CD4-positive, alpha-beta T cell treated with Interferon alpha-2 for 1 hour (primary cell): ENCODE results near the gene PERM1.
"Not testable (repeated sequence)": the region's sequence is repeated elsewhere in the genome, so short reads cannot be mapped to it uniquely, and the experiment has no call there.

Experiments
- DNase-seq, 2 donors: peaks; one replicate each; pipeline ENCODE4 v3.0.0-alpha.2; 2020 to 2022

PERM1 gene

DNA sequence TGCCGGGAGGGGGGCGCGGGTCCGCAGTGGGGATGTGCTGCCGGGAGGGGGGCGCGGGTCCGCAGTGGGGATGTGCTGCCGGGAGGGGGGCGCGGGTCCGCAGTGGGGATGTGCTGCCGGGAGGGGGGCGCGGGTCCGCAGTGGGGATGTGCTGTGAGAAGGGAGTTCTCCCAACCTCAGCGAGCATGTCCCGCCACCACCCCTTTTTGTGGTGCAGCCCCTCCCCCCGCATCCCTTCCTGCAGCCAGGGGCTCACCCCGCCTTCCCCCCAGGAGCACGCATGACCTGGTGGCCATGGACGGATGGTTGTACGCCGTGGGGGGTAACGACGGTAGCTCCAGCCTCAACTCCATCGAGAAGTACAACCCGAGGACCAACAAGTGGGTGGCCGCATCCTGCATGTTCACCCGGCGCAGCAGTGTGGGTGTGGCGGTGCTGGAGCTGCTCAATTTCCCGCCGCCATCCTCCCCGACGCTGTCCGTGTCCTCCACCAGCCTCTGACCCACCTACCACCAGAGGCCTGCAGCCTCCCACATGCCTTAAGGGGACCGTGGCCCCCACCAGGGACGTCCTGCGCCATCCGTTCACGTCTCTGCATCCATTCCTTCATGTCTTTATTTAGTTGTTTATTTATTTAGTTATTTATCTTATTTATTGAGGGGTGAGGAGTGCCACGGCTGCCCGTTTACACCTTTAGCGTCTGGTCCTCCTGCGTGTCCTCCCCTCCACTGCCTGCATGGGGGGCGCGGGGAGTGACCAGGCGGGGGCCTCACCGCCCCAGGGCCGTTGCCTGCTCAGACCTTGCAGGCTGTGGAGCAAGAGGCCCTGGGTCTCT, 17.0 kb downstream of the PERM1 start:
- DNase-seq = no peak

DNA sequence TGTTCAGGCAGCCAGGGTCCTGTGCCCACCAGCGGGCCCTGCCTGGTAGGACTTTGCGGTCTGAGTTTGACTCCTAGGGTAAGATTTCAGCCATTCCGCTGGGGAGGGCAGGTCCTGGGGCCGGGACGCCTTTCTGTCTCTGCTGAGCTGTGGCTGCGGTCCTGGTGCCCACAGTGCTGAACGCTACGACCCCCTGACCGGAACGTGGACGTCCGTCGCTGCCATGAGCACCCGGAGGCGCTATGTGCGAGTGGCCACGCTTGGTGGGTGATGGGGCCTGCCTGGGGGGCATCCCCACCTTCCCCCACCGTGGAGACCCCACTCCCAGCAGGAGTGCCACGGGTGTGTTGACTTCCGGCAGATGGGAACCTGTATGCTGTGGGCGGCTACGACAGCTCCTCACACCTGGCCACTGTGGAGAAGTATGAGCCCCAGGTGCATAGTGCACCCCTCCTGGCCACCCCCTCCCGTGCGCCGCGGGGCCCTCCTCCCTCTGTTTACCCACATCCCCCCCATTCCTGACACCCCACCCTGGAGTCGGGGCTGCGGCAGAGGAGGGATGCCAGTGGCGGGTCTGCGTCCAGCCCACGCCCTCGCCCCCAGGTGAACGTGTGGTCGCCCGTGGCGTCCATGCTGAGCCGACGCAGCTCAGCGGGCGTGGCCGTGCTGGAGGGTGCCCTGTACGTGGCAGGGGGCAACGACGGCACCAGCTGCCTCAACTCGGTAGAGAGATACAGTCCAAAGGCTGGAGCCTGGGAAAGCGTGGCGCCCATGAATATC, 18.0 kb downstream of the PERM1 start:
- DNase-seq = no peak

DNA sequence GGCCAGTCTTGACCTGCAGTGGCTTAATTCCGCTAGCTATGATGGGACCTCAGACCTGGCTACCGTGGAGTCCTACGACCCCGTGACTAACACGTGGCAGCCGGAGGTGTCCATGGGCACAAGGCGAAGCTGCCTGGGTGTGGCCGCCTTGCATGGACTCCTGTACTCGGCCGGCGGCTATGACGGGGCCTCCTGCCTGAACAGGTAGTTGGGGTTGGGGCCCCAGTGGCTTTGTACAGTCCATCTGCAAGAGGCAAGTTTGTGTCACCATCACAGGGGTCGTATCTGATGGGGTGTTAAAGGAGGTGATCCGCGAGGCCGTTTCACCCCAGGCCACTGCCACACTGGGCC, 18.6 kb downstream of the PERM1 start:
- DNase-seq = no peak

DNA sequence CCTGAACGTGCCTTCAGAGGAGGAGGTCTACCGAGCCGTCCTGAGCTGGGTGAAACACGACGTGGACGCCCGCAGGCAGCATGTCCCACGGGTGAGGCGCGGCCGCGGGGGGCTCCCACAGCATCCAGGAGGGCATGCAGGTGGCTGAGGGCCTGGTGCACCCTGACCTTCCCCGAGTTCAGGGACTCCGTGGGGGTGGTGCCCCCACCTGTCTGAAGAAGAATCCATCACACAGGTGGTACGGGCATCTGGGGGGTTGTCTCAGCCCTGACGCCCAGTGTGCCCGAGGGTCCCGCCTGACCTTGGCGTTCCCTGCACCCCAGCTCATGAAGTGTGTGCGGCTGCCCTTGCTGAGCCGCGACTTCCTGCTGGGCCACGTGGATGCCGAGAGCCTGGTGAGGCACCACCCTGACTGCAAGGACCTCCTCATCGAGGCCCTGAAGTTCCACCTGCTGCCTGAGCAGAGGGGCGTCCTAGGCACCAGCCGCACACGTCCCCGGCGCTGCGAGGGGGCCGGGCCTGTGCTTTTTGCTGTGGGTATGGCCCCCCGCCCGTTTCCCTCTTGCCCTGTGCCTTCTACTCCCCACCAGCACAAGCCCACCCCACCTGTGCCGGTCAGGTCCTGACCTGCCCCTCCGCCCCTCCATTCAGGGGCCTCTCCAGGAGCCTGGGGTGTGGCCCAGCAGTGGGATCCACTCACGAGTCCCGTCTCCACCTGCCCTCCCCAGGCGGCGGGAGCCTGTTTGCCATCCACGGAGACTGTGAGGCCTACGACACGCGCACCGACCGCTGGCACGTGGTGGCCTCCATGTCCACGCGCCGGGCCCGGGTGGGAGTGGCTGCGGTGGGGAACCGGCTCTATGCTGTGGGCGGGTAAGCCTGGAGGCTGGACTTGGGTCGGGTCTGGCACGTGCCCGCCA, 19.3 kb downstream of the PERM1 start:
- no peak for DNase-seq

DNA sequence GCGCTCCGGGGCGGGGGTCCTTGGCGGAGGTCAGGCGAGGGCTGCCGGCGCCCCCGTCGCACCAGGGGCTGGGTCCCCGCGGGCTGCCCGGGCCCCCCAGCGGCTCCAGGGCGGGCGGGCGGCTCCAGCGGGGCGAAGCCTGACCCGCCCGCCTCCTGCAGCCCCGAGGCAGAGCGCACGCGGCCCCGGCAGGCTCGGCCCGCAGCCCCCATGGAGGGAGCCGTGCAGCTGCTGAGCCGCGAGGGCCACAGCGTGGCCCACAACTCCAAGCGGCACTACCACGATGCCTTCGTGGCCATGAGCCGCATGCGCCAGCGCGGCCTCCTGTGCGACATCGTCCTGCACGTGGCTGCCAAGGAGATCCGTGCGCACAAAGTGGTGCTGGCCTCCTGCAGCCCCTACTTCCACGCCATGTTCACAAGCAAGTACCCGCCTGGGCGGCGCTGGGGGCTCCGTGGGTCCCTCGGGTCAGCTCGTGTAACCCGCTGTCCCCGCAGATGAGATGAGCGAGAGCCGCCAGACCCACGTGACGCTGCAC, 20.7 kb downstream of the PERM1 start:
- DNase-seq = no peak

DNA sequence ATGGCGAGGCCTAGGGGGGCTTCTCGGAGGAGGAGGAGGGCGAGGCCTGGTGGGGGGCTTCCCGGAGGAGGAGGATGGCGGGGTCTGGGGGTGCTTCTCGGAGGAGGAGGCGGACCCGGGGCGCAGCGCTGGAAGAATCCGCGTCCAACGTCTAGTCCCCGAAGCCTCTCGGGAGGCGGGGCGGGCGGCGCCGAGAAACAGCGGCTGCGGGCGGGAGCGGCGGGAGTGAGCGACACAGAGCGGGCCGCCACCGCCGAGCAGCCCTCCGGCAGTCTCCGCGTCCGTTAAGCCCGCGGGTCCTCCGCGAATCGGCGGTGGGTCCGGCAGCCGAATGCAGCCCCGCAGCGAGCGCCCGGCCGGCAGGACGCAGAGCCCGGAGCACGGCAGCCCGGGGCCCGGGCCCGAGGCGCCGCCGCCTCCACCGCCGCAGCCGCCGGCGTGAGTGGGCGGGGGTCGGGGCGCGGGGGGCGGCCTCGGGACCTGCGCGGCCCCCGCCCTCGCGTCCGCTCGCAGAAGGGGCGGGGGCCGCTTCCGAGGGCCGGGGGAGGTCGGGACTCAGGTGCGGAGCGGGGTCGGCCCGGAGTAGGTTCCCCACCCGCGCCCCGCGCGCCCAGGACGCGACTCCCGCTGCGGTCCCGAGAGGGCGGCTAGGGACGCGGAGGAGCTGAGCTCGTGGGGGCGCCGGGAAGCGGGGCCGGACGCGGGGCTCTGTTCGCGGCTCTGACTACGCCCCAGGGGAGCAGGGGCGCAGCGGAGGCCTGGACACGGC, 21.3 kb downstream of the PERM1 start, which contains the start of gene KLHL17:
Gene KLHL17 (plus strand): TSS at position 222 of the 769 bp plus-strand sequence. CDS start 110 bp downstream, at position 332.
- peak; percentile 69 to 84 for DNase-seq

DNA sequence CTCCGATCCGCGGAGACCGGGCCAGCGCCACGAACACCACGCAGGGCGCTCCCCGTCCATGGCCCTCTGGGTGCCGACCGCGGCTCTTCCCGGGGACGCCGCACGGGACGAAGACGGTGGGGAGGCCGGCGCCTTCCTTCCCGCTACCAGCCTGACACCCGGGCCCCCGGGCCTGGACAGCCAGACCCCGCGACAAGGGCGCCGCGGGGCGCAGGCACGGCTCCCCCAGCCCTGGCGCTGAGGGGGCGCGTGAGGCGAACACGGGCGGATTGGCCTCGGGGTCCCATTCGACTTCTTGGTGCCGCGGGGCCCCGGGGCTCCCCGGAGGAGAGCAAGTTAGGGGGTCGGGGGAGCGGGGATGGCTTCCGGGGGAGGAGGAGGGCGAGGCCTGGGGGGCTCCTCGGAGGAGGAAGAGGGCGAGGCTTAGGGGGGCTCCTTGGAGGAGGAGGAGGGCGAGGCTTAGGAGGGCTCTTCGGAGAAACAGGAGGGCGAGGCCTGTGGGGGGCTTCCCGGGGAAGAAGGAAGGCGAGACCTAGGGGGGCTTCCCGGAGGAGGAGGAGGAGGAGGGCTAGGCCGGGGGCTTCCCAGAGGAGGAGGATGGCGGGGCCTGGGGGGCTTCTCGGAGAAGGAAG, 22.0 kb downstream of the PERM1 start:
- peak in 1 of 2 donors; percentile 18 for DNase-seq

DNA sequence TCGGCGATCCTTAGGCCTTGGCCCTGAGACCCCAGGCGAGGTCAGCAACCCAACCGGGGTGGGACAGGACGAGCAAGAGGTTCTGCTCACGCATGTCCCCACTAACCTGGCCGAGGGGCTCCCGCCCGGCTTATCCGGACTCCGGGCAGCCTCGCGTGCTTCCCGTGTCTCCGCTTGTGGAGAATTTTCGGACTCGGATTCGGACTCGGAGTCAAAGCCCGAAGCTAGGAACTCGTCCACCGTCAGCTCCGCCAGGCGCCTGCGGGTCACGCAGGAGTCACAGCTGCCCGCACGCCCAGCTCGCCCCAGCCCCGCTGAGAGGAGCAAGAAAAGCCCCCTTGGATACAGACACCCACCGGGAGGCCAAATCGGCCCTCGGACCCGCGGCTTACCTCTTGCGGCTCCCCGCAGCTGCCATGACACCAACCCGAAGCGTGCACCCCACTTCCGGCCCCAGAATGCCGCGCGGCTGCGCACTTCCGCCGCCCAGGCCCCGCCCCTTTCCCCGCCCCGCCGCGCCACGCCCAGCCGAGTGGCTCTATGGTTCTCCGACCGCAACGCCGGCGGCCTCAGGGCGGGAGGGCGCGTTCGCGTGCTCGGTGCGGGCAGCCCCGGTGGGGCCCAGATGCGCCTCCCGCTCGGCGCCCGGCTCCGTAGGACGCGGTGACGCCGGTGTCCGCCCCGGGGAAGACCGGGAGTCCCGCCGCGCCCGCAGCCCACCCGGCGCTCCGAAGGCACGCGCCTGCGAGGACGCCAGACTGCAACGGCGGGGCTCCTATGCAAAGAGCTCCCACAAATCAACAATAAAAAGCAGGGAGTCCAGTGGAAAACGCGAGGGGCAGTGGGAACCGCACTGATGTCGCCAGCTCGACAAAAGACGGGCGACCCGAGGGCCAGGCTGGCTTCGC, 22.8 kb downstream of the PERM1 start, which contains the start of gene NOC2L:
Gene NOC2L (minus strand): TSS at position 434 of the 908 bp plus-strand sequence. CDS start 16 bp downstream, at position 418.
- peak; percentile 95 to 98 for DNase-seq

DNA sequence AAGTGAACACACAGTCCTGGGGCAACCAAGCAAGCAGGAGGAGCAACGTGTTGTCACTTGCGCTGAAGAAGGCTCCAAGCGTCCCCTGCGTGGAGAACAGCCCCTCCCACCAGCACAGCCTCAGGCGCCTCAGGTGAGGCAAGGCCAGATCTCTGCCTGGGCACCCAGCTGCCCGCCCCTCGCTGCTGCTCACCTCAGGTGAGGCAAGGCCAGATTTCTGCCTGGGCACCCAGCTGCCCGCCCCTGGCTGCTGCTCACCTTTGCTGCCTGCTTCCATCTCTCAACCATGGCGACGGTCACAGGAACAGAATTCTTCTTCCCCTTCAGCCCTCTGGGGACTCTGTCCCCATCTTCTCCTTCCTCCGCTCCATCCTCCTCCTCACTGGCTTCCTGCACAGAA, 25.3 kb downstream of the PERM1 start:
- DNase-seq = no peak

DNA sequence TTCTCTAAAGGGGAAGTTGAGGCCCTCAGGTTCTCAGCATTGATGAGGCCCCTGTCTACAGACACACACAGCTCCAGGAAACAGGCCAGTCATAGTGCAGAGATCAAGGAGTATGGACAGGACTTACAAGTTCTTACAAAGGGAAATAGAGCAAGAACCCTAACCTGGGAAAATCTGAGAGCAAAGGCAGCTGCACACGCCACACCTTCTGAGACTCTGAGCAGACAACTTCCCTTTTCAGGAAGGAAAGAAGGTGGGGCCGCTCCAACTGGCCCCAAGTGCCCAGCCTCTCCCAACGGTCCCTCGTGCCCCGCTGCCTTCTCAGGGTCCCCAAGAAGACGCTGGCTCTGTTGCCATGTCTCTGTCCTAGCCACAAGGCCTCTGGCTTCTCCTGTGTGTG, 26.4 kb downstream of the PERM1 start:
- no peak for DNase-seq

DNA sequence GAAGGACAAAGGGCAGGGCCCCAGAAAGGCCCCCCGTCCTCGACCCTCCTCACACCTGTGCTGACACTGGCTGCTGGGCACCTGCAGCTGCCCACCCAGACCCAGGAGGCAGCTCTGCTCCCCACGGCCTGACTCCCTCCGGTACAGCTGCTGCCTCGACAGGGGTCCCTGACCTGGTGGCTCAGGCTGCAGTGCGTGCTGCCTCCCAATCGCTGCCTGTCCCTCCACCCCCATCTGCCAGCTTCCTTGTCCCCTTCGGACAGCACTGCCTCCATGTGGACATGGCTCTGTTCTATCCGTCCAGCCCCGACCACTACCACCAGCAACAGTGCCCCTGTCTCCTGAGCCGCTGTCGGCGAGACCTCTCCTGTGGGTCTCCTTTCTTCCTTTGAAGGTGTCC, 27.0 kb downstream of the PERM1 start:
- no peak for DNase-seq

DNA sequence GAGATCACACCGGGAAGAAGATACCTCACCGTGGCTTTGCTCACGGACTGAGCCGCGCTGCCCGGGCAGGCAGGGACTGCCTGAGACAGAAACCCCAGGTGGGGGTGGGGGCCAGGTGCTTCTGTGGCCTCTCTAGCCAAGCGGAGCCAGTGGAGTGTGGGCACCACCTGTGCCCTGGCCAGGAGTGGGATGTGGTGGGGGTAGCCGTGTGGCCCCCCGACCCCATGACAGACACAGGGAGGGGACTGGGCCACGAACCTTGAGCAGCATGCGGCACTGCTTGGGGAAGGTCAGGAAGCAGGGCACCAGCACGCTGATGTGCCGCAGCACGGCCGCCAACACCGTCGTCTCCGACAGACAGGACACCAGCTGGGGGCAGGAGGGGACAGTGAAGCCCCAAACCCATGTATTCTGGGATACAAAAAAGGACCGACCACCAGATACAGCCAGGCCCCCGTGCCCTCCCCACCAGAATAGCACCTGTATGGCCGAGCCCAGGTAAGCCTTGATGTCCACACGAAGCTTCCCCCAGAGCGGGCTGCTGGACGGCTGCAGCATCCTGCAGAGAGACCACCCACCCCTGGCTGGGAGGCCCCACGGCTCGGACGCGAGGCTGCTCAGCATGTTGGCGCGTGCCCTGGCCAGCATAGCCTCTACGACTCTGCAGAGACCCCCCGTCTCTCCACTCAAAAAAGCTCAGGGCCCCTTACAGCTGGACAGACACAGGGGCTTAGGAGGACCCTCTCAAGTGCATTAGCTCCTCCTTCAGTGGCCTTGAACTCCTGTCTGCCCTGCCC, 28.2 kb downstream of the PERM1 start:
- no peak for DNase-seq

DNA sequence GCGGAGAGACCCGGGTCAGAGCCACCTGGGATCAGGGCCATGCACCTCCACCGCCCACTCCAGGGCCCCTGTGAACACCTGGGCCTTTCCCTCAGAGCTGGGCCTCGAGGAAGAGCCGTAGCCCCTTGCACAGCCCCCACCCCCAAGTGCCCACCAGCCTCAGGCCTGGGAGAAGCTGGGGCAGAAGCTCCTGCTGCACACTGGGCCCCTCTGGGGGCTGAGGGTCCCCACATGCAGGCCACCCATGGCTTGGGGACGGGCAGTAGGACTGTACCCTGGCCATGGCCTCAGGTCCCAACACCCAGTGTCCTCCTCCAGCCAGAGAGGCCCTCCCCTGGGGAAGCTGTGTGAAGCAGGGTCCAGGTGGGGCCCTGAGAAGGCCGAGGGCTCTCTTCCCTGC, 29.3 kb downstream of the PERM1 start:
- no peak for DNase-seq

DNA sequence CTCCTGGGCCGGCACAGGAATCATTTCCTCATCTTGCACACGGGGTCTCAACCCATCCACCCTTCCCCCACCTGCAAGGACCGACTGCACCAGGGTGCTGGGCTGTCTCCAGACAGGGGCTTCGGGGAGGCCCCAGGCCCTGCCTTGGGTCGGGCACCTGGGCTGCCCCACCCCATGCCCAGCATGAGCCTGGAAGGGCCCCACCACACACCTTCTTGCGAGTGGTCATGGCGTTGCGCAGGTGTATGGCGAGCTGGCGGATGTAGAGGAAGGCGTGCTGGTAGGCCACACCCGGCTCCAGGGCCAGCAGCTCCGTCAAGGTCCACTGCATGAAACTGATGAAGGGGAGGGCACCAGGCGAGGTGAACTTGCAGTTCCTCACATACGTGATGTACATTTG, 29.7 kb downstream of the PERM1 start:
- DNase-seq = no peak

DNA sequence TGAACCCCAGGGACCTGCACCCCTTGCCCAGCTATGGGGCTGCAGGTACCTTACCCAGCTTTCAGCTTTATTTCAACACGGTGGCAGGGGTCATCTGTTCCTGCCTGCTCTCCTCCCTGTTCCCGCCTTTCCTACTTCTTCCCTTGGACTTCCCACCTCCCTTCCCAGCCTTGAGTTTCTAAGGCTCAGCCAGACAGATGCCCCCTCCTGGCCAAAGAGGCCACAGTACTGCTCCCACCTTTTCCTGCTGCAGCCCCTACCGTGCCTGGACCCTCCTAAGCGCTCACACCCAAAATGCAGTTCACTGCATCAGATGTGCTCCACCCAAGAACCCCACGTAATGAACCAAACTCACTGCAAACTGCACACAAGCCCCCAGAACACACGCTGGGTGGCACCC, 30.5 kb downstream of the PERM1 start:
- no peak for DNase-seq

DNA sequence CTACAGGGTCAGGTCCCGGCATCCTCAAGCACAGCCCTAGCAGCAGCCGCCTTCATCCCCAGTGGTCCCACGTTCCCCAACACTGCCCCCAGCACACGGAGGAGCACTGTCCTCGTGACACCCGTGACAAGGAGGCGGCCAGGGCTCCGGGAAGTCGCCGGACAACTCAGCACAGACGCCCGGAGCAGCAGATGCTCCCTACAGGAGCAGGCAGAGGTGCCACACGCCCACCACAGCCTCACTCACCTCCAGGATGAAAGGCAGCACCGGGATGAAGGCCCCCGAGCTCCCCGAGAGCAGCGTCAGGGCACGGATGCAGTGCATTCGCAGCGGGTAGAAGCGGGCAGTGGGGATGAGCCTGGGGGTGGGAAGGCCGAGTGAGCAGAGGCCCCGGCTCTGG, 31.0 kb downstream of the PERM1 start:
- no peak for DNase-seq

DNA sequence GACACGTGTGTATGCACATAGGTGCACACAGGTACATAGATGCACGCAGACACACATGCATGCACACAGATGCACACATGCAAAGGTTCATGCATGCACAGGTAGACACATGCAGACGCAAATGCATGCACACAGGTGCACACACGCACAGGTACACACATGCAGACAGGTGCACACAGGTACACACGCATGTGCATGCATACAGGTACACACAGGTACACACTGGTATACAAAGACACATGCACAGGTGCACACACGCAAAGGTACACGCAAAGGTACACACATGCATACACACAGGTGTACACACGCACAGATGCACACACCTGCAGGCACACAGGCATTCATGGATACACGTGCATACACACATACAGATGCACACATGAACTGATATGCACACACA, 31.6 kb downstream of the PERM1 start:
- DNase-seq = no peak

DNA sequence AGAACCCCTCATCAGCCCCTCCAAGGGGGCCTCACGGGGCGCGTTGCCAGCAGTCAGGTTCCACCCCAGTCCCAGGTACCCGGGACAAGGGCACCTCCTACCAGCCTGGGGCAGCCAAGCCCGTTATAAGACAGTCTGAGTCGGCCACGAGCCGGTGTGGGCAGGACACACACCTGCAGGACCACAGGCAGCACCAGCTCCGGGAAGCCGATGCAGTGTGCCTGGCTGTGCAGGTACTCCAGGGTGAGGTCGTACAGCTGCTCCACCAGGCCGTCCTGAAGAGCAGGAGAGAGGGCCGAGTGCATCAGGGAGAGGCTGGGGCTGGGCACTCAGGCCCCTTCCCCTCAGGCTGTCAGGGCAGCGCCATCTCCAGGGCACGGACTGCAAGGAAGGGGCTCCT, 33.9 kb downstream of the PERM1 start:
- DNase-seq = no peak

DNA sequence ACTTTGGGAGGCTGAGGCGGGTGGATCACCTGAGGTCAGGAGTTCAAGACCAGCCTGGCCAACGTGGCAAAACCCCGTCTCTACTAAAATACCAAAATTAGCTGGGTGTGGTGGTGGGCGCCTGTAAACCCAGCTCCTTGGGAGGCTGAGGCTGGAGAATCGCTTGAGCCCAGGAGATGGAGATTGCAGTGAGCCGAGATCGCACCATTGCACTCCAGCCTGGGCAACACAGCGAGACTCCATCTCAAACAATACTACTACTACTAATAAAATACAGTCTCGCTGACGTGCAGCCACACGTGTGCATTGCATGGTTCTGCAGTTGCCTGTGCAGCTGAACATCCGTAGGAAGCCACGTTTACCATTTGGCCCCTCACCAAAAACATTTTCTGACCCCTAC, 35.1 kb downstream of the PERM1 start:
- not testable (repeated sequence) for DNase-seq
